Measurements from ENCODE around the gene RBM19.
"Not testable (repeated sequence)": the region's sequence is repeated elsewhere in the genome, so short reads cannot be mapped to it uniquely, and the experiment has no call there.

RBM19 gene

DNA sequence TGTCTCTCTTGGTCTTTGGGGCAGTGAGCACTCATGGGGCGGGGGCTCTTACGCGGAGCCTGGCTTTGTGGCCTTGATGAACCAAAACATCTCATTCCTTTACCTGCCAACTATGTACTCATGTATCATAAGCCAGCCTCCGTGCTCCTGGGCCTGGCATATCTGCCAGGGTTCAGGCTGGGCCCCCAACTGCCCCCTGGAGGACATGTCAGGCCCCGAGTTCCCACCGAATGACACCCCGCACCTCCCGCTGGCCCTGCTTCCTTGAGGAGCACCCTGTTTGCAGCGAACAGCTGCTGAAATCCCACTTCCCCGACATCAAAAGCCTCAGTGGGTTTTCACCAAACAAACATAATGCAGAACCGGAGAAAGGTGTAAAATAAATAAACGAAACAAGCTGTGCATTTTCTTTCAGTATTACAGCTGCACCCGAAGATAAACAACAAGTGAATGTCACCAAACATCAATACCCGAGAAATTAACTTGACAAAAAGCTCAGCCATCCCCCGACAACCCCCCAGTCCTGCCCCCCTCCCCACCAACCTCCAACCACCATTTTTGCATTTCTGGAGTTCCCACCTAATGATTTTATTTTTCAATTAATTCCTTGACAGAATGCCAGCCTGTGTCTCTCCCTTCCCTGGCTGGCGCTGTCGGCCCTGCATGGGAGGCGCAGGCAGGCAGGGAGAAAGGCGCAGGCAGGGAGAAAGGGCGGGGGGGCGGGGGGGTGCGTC lies 139.2 kb downstream of the RBM19 start:
- DNase-seq, result no peak

DNA sequence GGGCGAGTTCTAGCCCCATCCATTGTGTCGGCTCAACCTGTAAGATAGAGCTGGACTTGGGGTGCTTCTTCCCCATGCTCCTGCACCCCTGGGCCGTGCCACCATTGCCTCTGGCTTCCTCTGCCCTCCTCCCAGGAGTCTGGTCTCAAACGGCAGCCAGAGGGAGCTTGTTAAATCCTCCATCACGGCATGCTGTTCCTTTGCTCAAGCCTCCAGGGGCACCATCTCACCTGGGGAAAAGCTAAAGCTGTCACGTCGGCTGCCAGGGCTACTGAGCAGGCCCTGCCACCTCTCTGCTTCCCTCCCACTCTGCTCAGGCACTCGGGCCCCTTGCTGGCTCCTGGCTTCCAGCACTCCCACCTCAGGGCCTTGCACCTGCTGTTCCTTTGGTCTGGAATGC lies 140.4 kb downstream of the RBM19 start:
- DNase-seq, result peak; percentile 40

DNA sequence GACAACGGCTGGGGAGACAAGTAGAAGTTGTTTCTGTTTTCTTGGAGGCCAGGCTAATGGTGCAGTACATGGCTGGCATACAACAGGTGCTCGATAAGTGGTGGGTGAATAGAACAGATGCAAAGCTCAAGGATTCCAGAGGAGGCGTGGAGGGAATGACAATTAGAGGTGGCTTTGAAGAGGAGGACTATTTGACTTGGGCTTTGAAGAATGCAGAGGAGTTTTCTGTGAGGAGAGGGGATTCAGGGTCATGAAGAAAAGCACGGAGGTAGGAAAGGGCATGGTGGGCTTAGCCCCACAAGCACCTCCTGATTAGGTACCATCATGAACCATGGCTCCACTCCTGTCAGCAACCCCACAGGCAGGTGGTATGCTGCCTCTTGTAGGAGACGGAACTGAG lies 142.3 kb downstream of the RBM19 start:
- DNase-seq, result no peak

DNA sequence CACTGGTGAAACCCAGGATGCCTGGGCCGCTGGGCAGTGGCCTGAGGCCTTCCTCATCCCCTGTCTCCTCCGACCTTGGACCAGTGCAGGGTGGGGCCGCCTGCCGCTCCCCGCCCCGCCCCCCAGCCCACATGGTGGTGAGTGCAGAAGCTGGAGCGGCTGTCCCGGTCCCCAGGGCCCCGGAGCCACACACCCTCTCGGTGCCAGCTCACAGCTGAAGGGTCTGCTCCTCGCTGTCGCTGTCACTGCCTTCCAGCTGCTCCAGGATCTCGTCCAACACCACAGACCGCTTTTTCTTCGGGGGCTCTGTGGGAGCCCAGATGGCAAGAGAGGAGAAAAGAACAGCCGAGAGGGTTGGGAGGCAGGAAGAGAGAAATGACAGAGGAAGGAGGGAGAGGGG lies 143.1 kb downstream of the RBM19 start:
- no peak for DNase-seq

DNA sequence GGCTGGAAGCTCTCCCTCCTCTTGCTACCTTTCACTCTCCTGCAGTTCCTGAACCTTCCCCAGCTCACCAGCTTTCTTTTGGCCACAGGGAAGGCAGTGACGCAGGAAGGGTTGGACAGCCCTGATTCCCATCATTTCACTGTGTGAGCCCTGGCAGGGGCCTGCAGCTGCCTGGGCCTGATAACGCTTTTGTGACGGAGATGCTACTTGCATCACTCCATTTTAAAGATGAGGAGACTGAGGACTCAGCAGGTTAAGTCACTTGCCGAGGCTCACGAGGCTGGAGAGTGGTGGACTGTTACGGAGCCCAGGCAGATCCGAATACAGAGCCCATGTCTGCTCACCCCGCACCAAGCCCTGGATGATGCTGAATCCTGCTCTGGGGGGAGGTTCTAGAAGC lies 145.3 kb downstream of the RBM19 start:
- no peak for DNase-seq

DNA sequence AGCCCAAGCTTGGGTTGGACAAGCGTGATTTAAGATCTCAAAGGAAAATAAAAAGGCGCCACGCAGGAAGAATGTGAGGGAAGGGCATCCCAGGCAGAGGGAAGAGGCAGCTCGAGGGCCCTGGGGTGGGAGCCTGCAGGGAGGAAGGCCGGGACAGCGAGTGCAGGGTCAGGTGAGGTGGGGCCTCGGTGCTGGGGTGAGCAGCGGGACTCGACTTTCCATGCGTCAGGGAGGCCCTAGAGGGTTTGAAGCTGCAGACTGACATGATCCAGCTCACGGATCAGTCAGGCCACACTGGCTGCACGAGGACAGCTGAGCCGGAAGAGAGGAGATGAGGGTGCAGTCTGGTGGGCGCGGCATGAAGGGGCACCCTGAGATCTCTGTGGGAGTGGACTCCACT lies 145.8 kb downstream of the RBM19 start:
- no peak for DNase-seq

DNA sequence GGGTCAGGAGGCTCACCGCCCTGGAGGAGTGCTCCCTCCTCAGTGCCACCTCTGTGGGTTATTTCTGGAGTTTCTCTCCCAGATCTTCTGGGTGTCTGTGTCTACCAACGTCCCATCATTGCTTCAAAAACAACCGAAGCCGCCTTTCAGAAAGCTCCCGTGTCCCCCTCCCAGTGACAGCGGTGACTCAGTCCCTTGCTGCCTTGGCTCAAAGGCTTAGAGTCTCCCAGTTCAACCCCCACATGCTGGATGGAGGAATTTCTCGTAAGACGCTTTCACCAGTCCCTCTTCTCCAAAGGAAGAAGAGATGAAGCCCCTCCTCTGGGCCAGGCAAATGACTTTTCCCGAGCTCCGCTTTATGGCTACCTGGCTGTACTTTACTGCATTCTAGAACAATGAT lies 146.6 kb downstream of the RBM19 start:
- DNase-seq, result no peak

DNA sequence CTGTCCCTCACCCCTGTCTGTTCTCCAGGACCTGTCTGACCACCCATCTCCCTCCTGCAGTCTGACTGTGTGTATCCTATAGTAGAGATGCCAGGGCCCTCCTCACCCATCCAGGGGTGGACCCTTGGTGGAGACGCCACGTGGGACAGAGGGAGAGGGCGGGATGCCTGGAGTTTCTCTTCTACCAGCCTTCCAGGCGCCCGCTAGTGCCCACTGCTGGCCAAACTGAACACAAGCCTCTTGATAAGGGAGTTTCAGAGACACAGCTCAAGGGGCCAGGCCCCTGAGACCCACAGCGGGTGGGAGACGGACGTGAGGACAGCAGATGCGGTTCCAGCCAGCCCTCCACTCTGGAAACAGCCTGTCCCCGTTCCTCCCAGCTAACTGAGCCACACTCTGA lies 147.3 kb downstream of the RBM19 start:
- DNase-seq, result no peak

DNA sequence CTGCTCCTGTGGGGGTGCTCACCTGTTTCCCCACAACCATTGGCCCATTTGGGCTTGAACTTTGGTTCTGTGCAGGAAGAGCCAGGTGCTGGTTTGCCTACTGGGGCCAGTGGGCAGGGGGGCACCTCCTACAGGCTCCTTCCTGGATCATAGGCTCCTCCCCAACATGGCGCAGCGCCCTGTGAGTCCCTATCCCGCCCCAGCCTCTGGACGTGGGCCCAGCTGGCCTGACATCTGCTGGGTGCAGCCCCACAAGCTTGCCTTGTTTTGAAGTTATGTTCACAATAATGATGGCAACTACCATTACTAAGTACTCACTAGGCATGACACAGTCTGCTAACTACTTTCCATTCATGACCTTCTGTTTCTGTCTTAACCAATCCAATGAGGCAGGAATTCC lies 147.8 kb downstream of the RBM19 start:
- DNase-seq, result no peak

DNA sequence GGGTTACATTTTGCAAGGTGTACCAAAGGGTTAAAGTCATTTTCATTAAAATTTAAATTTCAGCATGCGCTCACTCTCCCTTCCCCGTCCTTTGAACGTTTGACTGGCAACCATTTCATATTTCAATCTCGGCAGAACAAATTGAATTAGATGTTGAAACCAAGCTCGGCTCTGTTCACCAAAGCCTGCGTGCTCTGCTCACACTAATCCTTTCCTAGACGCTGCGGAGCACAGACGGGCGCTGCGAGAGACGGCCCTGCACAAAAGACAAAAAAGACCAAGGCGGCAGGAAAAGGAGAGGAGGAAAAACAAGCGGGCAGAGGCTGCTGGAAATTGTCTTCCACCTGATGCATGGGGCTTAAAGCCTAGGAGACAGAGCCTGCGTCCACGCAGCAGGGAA lies 149.3 kb downstream of the RBM19 start:
- DNase-seq, result no peak

DNA sequence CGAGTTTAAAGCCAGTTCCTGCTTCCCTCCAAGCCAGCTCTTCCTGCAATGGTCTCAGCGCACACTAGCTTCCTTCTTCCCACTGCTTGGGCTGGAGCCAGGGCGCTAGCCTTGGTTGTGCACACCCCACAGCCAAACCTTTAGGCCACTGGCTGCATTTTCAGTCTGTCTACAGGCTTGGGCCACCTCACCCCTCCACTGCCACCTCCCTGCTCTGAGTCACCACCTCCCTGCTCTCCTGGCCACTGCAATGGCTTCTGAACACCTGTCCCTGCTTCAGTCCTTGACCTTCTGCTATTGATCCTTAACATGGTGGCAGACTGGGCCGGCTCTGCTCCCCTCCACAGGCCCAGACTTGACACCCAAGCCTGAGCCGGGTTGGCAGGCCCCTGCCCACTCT lies 151.1 kb downstream of the RBM19 start:
- DNase-seq, result no peak

DNA sequence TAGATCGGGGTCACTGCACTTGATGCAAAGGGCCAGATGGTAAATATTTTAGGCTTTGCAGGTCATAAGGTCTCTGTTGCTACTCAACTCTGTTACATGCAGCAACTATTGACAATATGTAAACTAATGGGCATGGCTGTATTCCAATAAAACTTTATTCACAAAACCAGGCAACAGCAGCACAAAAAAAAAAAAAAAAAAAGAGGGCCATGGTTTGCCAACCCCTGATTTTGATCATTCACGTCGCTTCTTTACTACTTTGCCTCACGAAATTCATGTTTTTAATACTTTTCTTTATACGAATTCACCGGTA lies 152.9 kb downstream of the RBM19 start:
- DNase-seq, result no peak

DNA sequence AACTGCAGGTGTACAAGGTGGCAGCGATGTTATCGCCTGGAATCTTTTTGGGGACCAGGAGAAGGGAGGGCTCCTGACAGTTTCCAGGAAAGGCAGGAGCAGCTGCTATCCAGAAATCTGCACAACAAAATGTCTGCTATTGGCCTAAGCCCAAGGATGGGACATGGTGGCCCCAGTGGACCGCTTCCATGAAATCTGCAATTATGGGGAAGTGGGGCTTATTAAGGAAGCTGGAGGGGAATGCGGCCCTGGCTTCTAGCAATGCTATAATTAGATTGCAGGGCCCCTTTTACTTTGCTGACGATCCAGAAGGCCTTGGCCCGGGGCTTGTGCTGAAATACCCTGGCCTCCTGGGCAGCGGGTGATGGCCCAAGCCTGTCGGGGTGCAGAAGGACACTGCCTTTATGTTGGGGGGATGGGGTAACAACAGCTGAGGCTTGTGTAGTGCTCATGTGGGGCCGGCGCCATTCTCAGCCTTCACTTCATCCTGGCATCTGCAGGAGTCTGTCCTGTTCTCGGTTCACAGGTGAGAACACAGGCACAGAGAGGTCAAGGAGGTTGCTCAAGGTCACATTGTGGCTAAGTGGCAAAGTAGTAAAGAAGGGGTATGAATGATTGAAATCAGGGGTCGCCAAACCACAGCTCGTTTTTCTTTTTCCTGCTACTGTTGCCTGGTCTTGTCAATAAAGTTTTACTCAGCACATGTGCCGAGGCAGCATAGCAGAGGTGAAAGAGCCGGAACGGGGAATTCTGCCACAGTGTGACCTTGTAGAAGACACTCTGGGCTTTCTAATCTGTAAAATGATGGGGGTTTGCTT lies 153.5 kb downstream of the RBM19 start:
- no peak for DNase-seq

DNA sequence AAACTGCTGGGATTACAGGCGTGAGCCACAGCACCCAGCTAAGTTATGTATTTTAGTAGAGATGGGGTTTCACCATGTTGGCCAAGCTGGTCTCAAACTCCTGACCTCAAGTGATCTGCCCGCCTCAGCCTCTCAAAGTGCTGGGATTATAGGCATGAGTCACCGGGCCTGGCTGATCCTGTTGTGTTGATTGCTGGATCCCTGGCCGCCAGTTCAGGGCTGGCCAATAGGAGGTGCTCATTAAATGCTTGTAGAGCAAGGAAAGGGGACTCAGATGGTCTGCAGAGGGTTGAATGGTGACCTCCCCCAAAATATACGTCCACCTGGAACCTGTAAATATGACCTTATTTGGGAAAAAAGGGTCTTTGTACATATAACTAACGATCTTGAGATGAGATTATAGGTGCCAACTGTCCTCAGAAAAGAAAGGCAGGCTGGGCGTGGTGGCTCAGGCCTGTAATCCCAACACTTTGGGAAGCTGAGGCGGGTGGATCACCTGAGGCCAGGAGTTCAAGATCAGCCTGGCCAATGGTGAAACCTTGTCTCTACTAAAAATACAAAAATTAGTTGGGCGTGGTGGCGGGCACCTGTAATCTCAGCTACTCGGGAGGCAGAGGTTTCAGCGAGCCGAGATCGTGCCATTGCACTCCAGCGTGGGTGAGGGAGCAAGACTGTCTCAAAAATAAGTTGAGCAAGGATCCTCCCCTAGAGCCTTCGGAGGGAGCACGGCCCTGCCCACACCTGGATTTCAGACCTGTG lies 156.5 kb downstream of the RBM19 start:
- not testable (repeated sequence) for DNase-seq

DNA sequence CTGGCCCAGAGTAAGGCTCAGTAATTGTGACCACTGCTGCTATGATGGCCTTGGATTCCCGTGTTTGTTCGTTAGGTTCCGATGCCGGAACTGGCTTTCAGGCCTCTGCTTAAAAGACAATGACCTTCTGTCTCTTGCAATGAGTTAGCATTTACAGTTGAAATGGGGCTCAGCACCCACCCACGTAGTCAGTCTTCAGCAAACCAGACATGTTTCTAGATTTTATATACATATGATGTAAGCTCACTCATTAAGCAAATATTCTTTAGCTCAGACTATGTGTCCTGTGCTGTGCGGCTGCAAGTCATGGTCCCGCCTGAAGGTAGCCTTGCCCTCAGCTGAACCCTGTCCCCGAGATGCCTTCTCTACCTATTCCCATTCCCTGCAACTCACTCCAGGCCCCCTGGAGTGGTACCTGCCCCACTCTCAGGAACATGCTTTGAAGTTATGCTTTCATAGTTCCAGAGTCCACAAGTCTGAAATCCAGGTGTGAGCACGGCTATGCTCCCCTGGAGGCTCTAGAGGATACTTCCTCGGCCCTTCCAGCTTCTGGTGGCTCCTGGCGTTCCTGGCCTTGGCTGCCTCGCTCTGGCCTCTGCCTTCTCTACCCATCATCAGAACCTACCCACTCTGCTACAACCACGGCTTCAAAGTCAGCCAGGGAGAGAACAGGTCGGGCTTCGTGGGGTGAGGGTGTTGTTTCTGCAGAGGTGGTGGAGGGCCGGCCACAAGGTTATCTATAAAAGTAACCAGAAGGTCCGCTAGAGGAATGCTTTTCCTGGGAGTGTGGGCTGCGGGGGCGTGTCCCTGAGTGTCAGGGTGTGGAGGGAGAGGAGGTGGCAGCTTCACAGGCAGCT lies 157.8 kb downstream of the RBM19 start:
- no peak for DNase-seq

DNA sequence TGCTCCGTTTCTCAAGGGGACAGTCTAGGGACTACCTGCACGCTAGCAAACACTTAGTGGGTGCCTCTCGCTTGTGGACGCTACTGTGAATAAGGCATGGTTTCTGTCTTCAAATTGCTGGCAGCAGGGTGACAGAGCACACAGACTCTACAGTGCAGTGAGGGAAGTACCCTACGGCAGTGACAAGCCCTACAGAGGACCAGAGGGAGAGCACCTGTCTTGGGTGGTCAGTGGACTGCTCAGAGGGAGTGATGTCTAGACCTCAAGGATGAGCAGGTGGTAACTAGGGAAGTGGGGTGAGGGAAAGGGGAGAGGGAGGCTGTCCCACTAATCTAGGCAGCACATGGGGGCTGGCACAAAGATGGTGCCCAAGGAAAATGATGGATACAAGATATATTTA lies 160.5 kb downstream of the RBM19 start:
- no peak for DNase-seq

DNA sequence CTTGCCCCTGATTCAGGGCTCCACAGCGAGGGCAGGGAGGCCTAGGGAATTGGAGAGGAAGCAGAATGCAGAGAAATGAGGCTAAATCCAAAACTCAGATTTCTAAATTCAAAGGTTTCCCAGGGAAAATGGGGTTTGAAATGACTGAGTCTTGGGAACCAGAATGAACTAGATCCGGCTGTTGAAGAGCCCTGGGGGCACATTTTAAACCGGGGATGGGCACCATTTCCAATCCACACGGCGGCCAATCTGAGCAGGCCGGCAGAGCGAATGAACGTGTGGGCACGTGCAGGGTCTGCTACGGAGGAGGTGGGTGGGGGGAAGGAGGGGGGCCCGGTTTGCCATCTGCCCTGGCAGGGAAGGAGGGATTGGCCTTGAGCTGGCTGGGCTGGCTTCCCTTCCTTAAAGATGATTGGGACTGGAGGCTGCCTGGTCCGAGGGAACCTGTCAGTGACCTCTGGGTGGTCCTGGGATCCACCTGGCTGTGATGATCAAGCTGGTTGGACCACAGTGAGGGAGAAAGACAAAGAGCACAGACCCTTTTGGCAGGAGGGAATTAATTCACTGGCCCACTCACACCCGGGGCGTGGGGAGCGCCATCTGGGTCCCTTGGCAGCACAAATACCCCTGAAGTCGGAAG lies 161.0 kb downstream of the RBM19 start:
- DNase-seq, result no peak

DNA sequence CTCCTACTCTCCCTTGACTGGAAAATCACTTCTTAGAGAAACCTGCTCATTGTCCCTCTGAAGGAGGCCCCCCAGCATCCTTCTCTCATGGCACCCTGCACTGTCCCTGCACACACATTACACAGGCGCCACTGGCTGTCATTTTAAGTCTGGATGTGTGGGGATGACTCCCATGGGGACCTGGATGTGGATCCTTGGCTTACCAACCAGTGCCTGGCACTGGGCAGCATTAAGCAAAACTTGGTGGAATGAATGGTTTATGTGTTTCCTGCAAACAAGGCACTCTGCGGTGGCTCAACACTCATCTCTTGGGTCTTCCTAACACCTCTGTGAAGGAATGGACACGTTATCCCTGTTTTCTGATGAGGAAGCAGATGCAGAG lies 162.4 kb downstream of the RBM19 start:
- no peak for DNase-seq

DNA sequence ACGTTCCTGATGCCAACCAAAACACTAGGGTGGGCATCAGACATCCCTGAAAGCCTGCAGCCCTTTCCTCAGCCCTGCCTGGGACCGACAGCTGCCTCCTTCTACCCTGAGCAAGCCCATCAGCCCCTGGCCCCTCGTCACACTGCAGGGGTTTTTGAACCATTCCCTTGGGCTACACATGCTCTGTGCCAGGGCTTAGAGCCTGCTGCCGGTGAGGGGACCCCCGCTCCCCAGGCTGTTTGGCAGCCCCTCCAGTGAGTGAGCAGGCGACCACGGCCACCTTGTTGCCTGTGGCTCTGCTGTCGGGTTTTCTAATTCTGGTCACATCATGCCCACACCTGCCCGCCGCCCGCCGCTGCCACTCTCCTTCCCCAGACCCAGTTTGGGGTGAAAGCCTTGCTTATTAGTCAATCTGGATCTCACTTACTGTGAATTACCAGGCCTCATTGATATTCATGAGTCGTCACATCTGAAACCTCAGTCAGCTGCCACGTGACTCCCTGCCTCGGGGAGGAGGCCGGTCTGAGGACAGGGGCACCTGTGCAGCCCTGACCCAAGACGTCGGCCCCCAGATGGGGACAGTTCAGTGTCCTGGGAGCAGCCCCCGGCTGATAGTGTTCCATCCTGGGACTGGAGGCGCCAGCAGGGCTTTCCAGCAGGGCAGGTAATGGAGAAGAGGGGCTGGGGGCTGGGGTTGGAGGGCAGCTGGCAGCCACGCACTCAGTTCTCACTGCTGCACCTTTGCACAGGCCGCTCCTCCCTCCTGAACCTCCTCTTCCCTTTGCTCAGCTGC lies 163.0 kb downstream of the RBM19 start:
- DNase-seq, result no peak

DNA sequence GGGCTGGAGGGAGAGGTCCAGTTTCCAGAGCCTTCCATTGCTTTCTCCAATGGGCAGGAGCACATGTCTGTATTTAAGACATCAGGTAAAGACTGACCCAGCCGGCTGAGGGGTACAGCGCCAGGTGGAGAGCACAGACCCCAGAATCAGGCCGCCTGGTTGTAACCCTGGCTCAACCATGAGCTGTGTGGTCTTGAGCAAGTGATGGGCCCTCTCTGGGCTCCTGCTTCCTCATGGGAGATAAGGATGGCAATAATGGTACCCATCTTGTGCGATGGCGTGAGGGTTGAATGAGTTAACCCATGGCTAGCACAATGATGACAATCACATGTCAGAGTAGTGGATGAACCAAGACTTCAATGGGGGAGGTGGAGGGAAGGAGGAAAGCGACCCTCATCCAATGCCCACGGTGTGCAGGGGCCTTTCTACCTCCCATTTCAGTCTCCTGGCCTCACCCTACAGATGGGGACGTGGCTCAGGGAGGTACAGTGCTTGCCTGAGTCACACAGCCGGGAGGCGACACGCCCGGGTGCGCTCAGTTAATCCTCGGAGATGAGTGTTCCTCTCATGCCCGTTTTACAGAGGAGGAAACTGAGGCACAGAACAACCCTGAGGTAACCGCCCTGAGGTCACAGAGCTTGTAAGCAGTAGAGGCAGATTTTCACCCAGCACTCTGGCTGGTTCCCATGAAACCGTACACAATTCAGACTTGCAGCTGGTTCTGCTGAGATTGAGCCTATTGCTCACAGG lies 163.9 kb downstream of the RBM19 start:
- no peak for DNase-seq

DNA sequence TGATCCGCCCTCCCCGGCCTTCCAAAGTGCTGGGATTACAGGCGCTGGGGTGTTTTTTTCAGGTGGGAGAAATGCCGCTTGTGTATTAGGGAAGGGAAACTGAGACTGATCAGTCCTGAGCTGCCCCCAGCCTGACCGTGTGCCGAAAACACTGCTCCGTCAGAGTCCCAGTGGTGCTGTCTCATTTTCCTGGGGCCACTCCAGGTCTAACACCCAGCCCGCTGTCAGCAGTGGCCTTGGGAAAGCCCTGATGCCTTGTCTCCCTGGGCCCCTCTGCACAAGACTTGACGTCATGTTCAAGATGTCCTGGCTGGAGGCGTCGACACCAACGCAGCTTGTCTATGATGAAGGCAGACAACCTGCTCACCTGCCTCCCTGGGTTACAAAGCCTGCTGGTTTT lies 165.9 kb downstream of the RBM19 start:
- DNase-seq, result no peak

Data from NCI-H1436 treated with DMSO at 0.1 percent for 48 hours (cell line).